HEK293 (cell line): ENCODE measurements around the gene DDN.

Source experiments
- CTCF ChIA-PET: fragments of 350-600 bp; formaldehyde crosslinking; extraction: SDS; loops from one replicate; lab custom pipeline; 2021; ENCODE audit warnings: antibody characterized with exemption; lab: Yijun Ruan, JAX
- POLR2A ChIA-PET: fragments of 300-600 bp; formaldehyde crosslinking; extraction: SDS; loops from one replicate; lab custom pipeline; 2020; ENCODE audit warnings: antibody characterized with exemption, inconsistent platforms; lab: Yijun Ruan, JAX
- H3K27ac ChIP-seq: fragments of 200-500 bp; sonication (Bioruptor generic); 2 replicates; pipeline ENCODE4 v1.5.1; 2014; ENCODE audit warnings: low read depth, low read length, control low read depth, inconsistent platforms; ENCODE audit errors: extremely low read depth
- H3K36me3 ChIP-seq, 2 experiments: fragments of 200-500 bp in 1 of 2; sonication (Bioruptor generic) in 1 of 2; 1 replicate in 1 of 2; 2 replicates in 1 of 2; pipeline ENCODE4 v1.5.1; 2014 to 2017; ENCODE audit warnings: inconsistent platforms in 2 of 2, low read length in 2 of 2; ENCODE audit not compliant: control insufficient read depth in 2 of 2, insufficient read depth in 1 of 2
- H3K4me1 ChIP-seq: fragments of 200-500 bp; sonication (Bioruptor generic); 2 replicates; pipeline ENCODE4 v1.5.1; 2014; ENCODE audit warnings: mild to moderate bottlenecking, low read length, inconsistent platforms; ENCODE audit not compliant: control insufficient read depth, insufficient read depth
- H3K4me3 ChIP-seq: 2 replicates; pipeline ENCODE4 v1.5.1; 2011; ENCODE audit warnings: low read depth, mild to moderate bottlenecking, control low read depth, low read length, moderate library complexity
- H3K9me3 ChIP-seq: fragments of 200-500 bp; sonication (Bioruptor generic); 2 replicates; pipeline ENCODE4 v1.5.1; 2014; ENCODE audit warnings: low read depth, low read length, inconsistent platforms; ENCODE audit not compliant: control insufficient read depth, insufficient read depth
- GFI1B ChIP-seq: fragments of 450-650 bp; formaldehyde crosslinking; IDR thresholded peaks from 2 replicates; pipeline ENCODE4 v1.5.1; 2016; ENCODE audit warnings: missing biosample characterization, missing genetic modification characterization
- GLIS2 ChIP-seq: fragments of 450-650 bp; formaldehyde crosslinking; IDR thresholded peaks from 2 replicates; pipeline ENCODE4 v1.5.1; 2016; ENCODE audit warnings: missing biosample characterization, missing genetic modification characterization
- HOXA7 ChIP-seq: sonication (generic); formaldehyde crosslinking; IDR thresholded peaks from 2 replicates; pipeline ENCODE4 v1.8.1; 2022; ENCODE audit warnings: missing genetic modification reagents, borderline replicate concordance
- INSM2 ChIP-seq: fragments of 450-650 bp; formaldehyde crosslinking; IDR thresholded peaks from 2 replicates; pipeline ENCODE4 v1.5.1; 2016; ENCODE audit warnings: missing biosample characterization, missing genetic modification characterization
- PRDM10 ChIP-seq: fragments of 450-650 bp; formaldehyde crosslinking; IDR thresholded peaks from 2 replicates; pipeline ENCODE4 v1.5.1; 2016; ENCODE audit warnings: missing biosample characterization, missing genetic modification characterization
- REST ChIP-seq: fragments of 450-650 bp; formaldehyde crosslinking; IDR thresholded peaks from 2 replicates; pipeline ENCODE4 v1.5.1; 2016; ENCODE audit warnings: missing biosample characterization, missing genetic modification characterization
- SP2 ChIP-seq: fragments of 450-650 bp; formaldehyde crosslinking; IDR thresholded peaks from 2 replicates; pipeline ENCODE4 v1.5.1; 2016; ENCODE audit warnings: missing biosample characterization, missing genetic modification characterization
- WT1 ChIP-seq: fragments of 450-650 bp; formaldehyde crosslinking; IDR thresholded peaks from 2 replicates; pipeline ENCODE4 v1.5.1; 2016; ENCODE audit warnings: missing biosample characterization, missing genetic modification characterization
- ZBTB7A ChIP-seq: fragments of 450-650 bp; formaldehyde crosslinking; IDR thresholded peaks from 2 replicates; pipeline ENCODE4 v1.5.1; 2016; ENCODE audit warnings: low read depth, missing biosample characterization, missing genetic modification characterization
- ZFP69B ChIP-seq: fragments of 450-650 bp; formaldehyde crosslinking; IDR thresholded peaks from 2 replicates; pipeline ENCODE4 v1.5.1; 2016; ENCODE audit warnings: missing biosample characterization, missing genetic modification characterization
- ZNF133 ChIP-seq: fragments of 450-650 bp; formaldehyde crosslinking; IDR thresholded peaks from 2 replicates; pipeline ENCODE4 v1.5.1; 2016; ENCODE audit warnings: missing biosample characterization, missing genetic modification characterization
- ZNF140 ChIP-seq: fragments of 450-650 bp; formaldehyde crosslinking; IDR thresholded peaks from 2 replicates; pipeline ENCODE4 v1.5.1; 2016; ENCODE audit warnings: missing biosample characterization, missing genetic modification characterization
- ZNF354C ChIP-seq: fragments of 450-650 bp; formaldehyde crosslinking; IDR thresholded peaks from 2 replicates; pipeline ENCODE4 v1.5.1; 2016; ENCODE audit warnings: missing biosample characterization, missing genetic modification characterization, low read depth, borderline replicate concordance
- ZNF610 ChIP-seq: fragments of 450-650 bp; formaldehyde crosslinking; IDR thresholded peaks from 2 replicates; pipeline ENCODE4 v1.5.1; 2016; ENCODE audit warnings: missing biosample characterization, missing genetic modification characterization, borderline replicate concordance
- ZSCAN16 ChIP-seq: fragments of 450-650 bp; formaldehyde crosslinking; IDR thresholded peaks from 2 replicates; pipeline ENCODE4 v1.5.1; 2016; ENCODE audit warnings: missing biosample characterization, missing genetic modification characterization
- ZXDB ChIP-seq: fragments of 450-650 bp; formaldehyde crosslinking; IDR thresholded peaks from 2 replicates; pipeline ENCODE4 v1.5.1; 2016; ENCODE audit warnings: missing biosample characterization, missing genetic modification characterization

DDN gene

GRCh38 chr12:48979602-48980388 is 19.4 kb downstream of the DDN start (continued):
- TF ChIP-seq PRDM10 (tag by site-specific recombination) (no peak), GFI1B (tag by site-specific recombination) (no peak), WT1 (tag by site-specific recombination) (no peak), INSM2 (no peak), HOXA7 (CRISPR knock-in tag) (no peak), ZNF354C (no peak), ZNF133 (no peak), ZNF610 (no peak), ZXDB (tag by site-specific recombination) (no peak), SP2 (tag by site-specific recombination) (no peak), REST (no peak)
- TF ChIP-seq, all 188 proteins: peak for 0

- Histone ChIP-seq H3K4me1 (no peaks in the 10 kb centered on the region), H3K27ac (no peak overlapping the region)
- TF ChIP-seq ZSCAN16 (tag by site-specific recombination) (no peak), GLIS2 (tag by site-specific recombination) (no peak), ZNF140 (tag by site-specific recombination) (no peak), ZFP69B (tag by site-specific recombination) (no peak), ZBTB7A (no peak)
- TF ChIP-seq, all 188 proteins: peak for 0
- POLR2A ChIA-PET, result no interaction called here
- CTCF ChIA-PET, result interaction anchor here (0.7 to 6.0 kb wide), 14 partner anchors 10 to 127 kb away, joined by 3 to 66 read pairs (median 9); partner anchors contain the start of genes ARF3 and DDX23
- no peaks in the 10 kb centered on the region for H3K36me3 ChIP-seq
- H3K4me3 ChIP-seq, result no peak overlapping the region
- no peaks in the 10 kb centered on the region for H3K9me3 ChIP-seq
These were observed 20.2 kb downstream of the DDN start for GRCh38 chr12:48978741-48979601.
